Activated B cell treated with CpG ODN at 0.5 μM for 24 hours (primary cell): ENCODE results near the gene GLDN. TPM values are rescaled to one million over a fixed set of nuclear protein-coding genes. Genes with fewer than 3 reads are reported as not detected.

Experiments
- ATAC-seq: fragments of 200-7000 bp; cut with Tn5 transposase; one replicate; pipeline ENCODE4 v1.10.0; 2021; ENCODE audit warnings: low read depth, mild to moderate bottlenecking, moderate library complexity
- CTCF ChIA-PET: fragments of 350-600 bp; sonication (Branson Sonifier 250); formaldehyde crosslinking; loops from one replicate; lab custom pipeline; 2021; ENCODE audit warnings: antibody characterized with exemption; lab: Charles Lee
- POLR2A ChIA-PET: fragments of 350-600 bp; sonication (Branson Sonifier 250); formaldehyde crosslinking; loops from one replicate; lab custom pipeline; 2021; ENCODE audit warnings: antibody characterized with exemption; lab: Charles Lee
- DNase-seq: peaks from one replicate; pipeline ENCODE4 v3.0.0; 2022
- H3K27ac Mint-ChIP-seq: one replicate; pipeline ENCODE4 v1.8.0; 2020; ENCODE audit warnings: mixed read lengths
- H3K27me3 Mint-ChIP-seq: one replicate; pipeline ENCODE4 v1.8.0; 2021; ENCODE audit warnings: mixed read lengths
- H3K36me3 Mint-ChIP-seq: one replicate; pipeline ENCODE4 v1.8.0; 2021; ENCODE audit warnings: low read depth, mixed read lengths
- H3K4me1 Mint-ChIP-seq: one replicate; pipeline ENCODE4 v1.8.0; 2021; ENCODE audit warnings: mixed read lengths
- H3K4me3 Mint-ChIP-seq: one replicate; pipeline ENCODE4 v1.8.0; 2020; ENCODE audit warnings: mild to moderate bottlenecking, mixed read lengths
- H3K9me3 Mint-ChIP-seq: one replicate; pipeline ENCODE4 v1.8.0; 2020; ENCODE audit warnings: mixed read lengths
- CTCF ChIP-seq: fragments of 200-600 bp; IDR thresholded peaks from one replicate; pipeline ENCODE4 v1.8.0; 2022; ENCODE audit warnings: antibody characterized with exemption, mild to moderate bottlenecking
- intact Hi-C: fragments of 100-400 bp; cut with micrococcal nuclease; formaldehyde crosslinking; loops from one replicate; pipeline ENCODE4 v1.15.1; 2024
- total RNA-seq: library from RNA; stranded (reverse); gene quantifications from 2 replicates; pipeline ENCODE4 v1.2.3, GENCODE V29; 2022

The GLDN gene
- total RNA-seq, 1 donor from 2014 or later = not detected

DNA sequence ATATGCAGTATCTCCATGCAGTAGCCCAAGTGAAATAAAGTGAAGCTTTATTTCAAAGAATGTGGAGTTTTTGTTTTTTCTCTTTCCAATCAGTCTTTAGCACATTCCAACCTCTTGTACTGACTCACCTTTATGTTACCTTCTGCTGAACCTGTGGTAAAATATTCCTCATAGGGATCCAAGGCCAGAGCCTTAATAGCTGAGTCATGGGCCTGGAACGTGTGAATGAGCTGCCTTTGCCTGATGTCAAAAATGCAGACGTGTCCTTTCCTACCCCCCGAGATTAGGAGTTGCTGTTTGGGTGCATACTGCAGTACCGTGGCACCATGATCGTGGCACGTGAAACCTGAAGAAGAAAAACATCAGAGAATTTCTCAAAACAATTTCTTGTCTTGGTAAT is 108.5 kb downstream of the GLDN start:
- no peaks in the 10 kb centered on the region for H3K27me3 Mint-ChIP-seq
- intact Hi-C loops = no loop called here

More for the DNA sequence above, 108.5 kb downstream of the GLDN start:
- H3K9me3 Mint-ChIP-seq = no peaks in the 10 kb centered on the region
- no peaks in the 10 kb centered on the region for H3K4me1 Mint-ChIP-seq
- H3K36me3 Mint-ChIP-seq = no peaks in the 10 kb centered on the region
- no peak for DNase-seq
- ATAC-seq = no peak
- no peak overlapping the region for H3K27ac Mint-ChIP-seq
- CTCF ChIA-PET = no interaction called here
- POLR2A ChIA-PET = no interaction called here
- no peak overlapping the region for H3K4me3 Mint-ChIP-seq
- TF ChIP-seq CTCF = no peak

Other genes starting within 250 kb of the GLDN start
- gene TNFAIP8L3, start 246.7 kb upstream of the GLDN start, total RNA-seq = not detected in 2 replicates
- 0.07 TPM in 1 of 2 replicates, not detected in the other for gene CYP19A1, start 3.1 kb upstream of the GLDN start, total RNA-seq